ENCODE results near the gene CFAP54.

CFAP54 gene

GRCh38 chr12:96497855-96498254, 8.5 kb downstream of the CFAP54 start:
- no peak for TF ChIP-seq CTCF (conservative IDR thresholded peaks at IDR 0.05; ENCODE audit: low read depth, low read length)
- Histone ChIP-seq H3K9ac (no peak overlapping the region), H4K20me1 (ENCODE audit: insufficient read depth) (no peaks in the 10 kb centered on the region), H3K4me1 (ENCODE audit: low read depth, poor library complexity, severe bottlenecking) (peaks cover 48% of the 10 kb centered on the region), H3K36me3 (ENCODE audit: insufficient read depth) (no peaks in the 10 kb centered on the region), H3K4me3 (IDR thresholded peaks at IDR 0.05; ENCODE audit: insufficient read depth, low read depth, low read length) (no peak overlapping the region), H3K4me2 (no peak overlapping the region), H3K27me3 (ENCODE audit: insufficient read depth, low read depth) (no peaks in the 10 kb centered on the region), H3K27ac (no peak overlapping the region), H2AFZ (ENCODE audit: low read depth) (no peak overlapping the region), H3K79me2 (ENCODE audit: insufficient read depth, low read depth) (no peaks in the 10 kb centered on the region)

- Histone ChIP-seq H4K20me1 (ENCODE audit: insufficient read depth) (no peaks in the 10 kb centered on the region), H2AFZ (ENCODE audit: low read depth) (peak overlapping the region; percentile 52; the same call in 1 of the 2 replicates), H3K4me2 (peak overlapping the region; percentile 81), H3K27ac (peak overlapping the region; percentile 94), H3K4me3 (IDR thresholded peaks at IDR 0.05; ENCODE audit: insufficient read depth, low read depth, low read length) (no peak overlapping the region), H3K9ac (peak overlapping the region; percentile 69; the same call in 1 of the 2 replicates), H3K79me2 (ENCODE audit: insufficient read depth, low read depth) (no peaks in the 10 kb centered on the region), H3K27me3 (ENCODE audit: insufficient read depth, low read depth) (no peaks in the 10 kb centered on the region), H3K4me1 (ENCODE audit: low read depth, poor library complexity, severe bottlenecking) (peaks cover 72% of the 10 kb centered on the region), H3K36me3 (ENCODE audit: insufficient read depth) (no peaks in the 10 kb centered on the region)
- TF ChIP-seq CTCF (conservative IDR thresholded peaks at IDR 0.05; ENCODE audit: low read depth, low read length): no peak
Measured at GRCh38 chr12:96500693-96501092, 11.3 kb downstream of the CFAP54 start.

GRCh38 chr12:96501133-96501761, 11.9 kb downstream of the CFAP54 start:
- Histone ChIP-seq H3K9ac (peak overlapping the region; percentile 69; the same call in 1 of the 2 replicates), H2AFZ (ENCODE audit: low read depth) (peak overlapping the region; percentile 52; the same call in 1 of the 2 replicates), H3K79me2 (ENCODE audit: insufficient read depth, low read depth) (no peaks in the 10 kb centered on the region), H4K20me1 (ENCODE audit: insufficient read depth) (no peaks in the 10 kb centered on the region), H3K36me3 (ENCODE audit: insufficient read depth) (no peaks in the 10 kb centered on the region), H3K27ac (peak overlapping the region; percentile 94), H3K4me1 (ENCODE audit: low read depth, poor library complexity, severe bottlenecking) (peaks cover 70% of the 10 kb centered on the region), H3K27me3 (ENCODE audit: insufficient read depth, low read depth) (no peaks in the 10 kb centered on the region), H3K4me3 (IDR thresholded peaks at IDR 0.05; ENCODE audit: insufficient read depth, low read depth, low read length) (no peak overlapping the region), H3K4me2 (peak overlapping the region; percentile 81)
- no peak for TF ChIP-seq CTCF (conservative IDR thresholded peaks at IDR 0.05; ENCODE audit: low read depth, low read length)

GRCh38 chr12:96501908-96502307, 12.5 kb downstream of the CFAP54 start:
- no peak for TF ChIP-seq CTCF (conservative IDR thresholded peaks at IDR 0.05; ENCODE audit: low read depth, low read length)
- Histone ChIP-seq H2AFZ (ENCODE audit: low read depth) (peak overlapping the region; percentile 52; the same call in 1 of the 2 replicates), H3K4me3 (IDR thresholded peaks at IDR 0.05; ENCODE audit: insufficient read depth, low read depth, low read length) (no peak overlapping the region), H3K9ac (peak overlapping the region; percentile 69; the same call in 1 of the 2 replicates), H3K27me3 (ENCODE audit: insufficient read depth, low read depth) (no peaks in the 10 kb centered on the region), H3K79me2 (ENCODE audit: insufficient read depth, low read depth) (no peaks in the 10 kb centered on the region), H3K4me2 (peak overlapping the region; percentile 81), H3K4me1 (ENCODE audit: low read depth, poor library complexity, severe bottlenecking) (peaks cover 71% of the 10 kb centered on the region), H3K36me3 (ENCODE audit: insufficient read depth) (no peaks in the 10 kb centered on the region), H3K27ac (peak overlapping the region; percentile 94), H4K20me1 (ENCODE audit: insufficient read depth) (no peaks in the 10 kb centered on the region)
